ENCODE data around the gene ABCG4. TPM values are rescaled to one million over a fixed set of nuclear protein-coding genes. Genes with fewer than 3 reads are reported as not detected.
"Not testable (repeated sequence)": the region's sequence is repeated elsewhere in the genome, so short reads cannot be mapped to it uniquely, and the experiment has no call there.

Gene ABCG4
- total RNA-seq, 1 experiment from 2014 or later = 1.9 TPM

GRCh38 chr11:119184399-119184798 lies 35.5 kb downstream of the ABCG4 start:
- not testable (repeated sequence) for ATAC-seq

GRCh38 chr11:119185981-119186634 lies 37.3 kb downstream of the ABCG4 start:
- Histone ChIP-seq H3K79me2 (ENCODE audit: insufficient read depth, low read length) (no peaks in the 10 kb centered on the region), H3K4me1 (ENCODE audit: control insufficient read depth in 1 of 2, insufficient read depth in 2 of 2, low read length in 2 of 2) (peaks cover 4 to 11% of the 10 kb centered on the region in 2 experiments; a peak in 3 of 4 replicates), H2AFZ (ENCODE audit: low read depth, low read length, poor library complexity, severe bottlenecking) (no peak overlapping the region), H4K20me1 (ENCODE audit: insufficient read depth) (no peaks in the 10 kb centered on the region), H3K27ac (ENCODE audit: low read depth, low read length) (no peak overlapping the region), H3K9ac (ENCODE audit: low read length) (no peak overlapping the region), H3K36me3 (ENCODE audit: control insufficient read depth in 1 of 2, insufficient read depth in 2 of 2, low read length in 2 of 2) (no peaks in the 10 kb centered on the region), H3K4me3 (replicated peaks in 1 of 2; ENCODE audit: low read depth in 1 of 2, low read length in 2 of 2) (no peak overlapping the region), H3K27me3 (ENCODE audit: insufficient read depth, low read length) (no peaks in the 10 kb centered on the region), H3K9me3 (ENCODE audit: control insufficient read depth in 1 of 2, insufficient read depth in 1 of 2, low read depth in 1 of 2, low read length in 2 of 2) (no peaks in the 10 kb centered on the region), H3K9me2 (ENCODE audit: insufficient read depth) (no peaks in the 10 kb centered on the region), H3K4me2 (ENCODE audit: low read length) (no peak overlapping the region)
- TF ChIP-seq RAD21 (IDR thresholded peaks at IDR 0.05; ENCODE audit: low read depth) (no peak), ZNF274 (IDR thresholded peaks at IDR 0.05; ENCODE audit: low read depth, low read length) (no peak), SRF (IDR thresholded peaks at IDR 0.05; ENCODE audit: low read depth) (no peak), CTCF (IDR thresholded peaks at IDR 0.05 in 2 of 3, conservative IDR thresholded peaks at IDR 0.05 in 1 of 3; ENCODE audit: borderline replicate concordance in 1 of 3, insufficient read depth in 1 of 3, low read depth in 2 of 3, low read length in 2 of 3) (no peak), CBX3 (IDR thresholded peaks at IDR 0.05; ENCODE audit: low read depth) (no peak), EZH2phosphoT487 (IDR thresholded peaks at IDR 0.05; ENCODE audit: borderline replicate concordance) (no peak), FOSL1 (IDR thresholded peaks at IDR 0.05; ENCODE audit: low read depth) (no peak), CEBPB (IDR thresholded peaks at IDR 0.05; ENCODE audit: low read depth) (no peak), YY1 (IDR thresholded peaks at IDR 0.05; ENCODE audit: extremely low read depth, insufficient replicate concordance, low read depth, low read length) (no peak), EGR1 (IDR thresholded peaks at IDR 0.05; ENCODE audit: low read depth) (no peak), ZFX (IDR thresholded peaks at IDR 0.05) (no peak)
- TF ChIP-seq, protein P1, sequence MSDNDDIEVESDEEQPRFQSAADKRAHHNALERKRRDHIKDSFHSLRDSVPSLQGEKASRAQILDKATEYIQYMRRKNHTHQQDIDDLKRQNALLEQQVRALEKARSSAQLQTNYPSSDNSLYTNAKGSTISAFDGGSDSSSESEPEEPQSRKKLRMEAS (IDR thresholded peaks at IDR 0.05) = no peak
- TF ChIP-seq, protein P2, sequence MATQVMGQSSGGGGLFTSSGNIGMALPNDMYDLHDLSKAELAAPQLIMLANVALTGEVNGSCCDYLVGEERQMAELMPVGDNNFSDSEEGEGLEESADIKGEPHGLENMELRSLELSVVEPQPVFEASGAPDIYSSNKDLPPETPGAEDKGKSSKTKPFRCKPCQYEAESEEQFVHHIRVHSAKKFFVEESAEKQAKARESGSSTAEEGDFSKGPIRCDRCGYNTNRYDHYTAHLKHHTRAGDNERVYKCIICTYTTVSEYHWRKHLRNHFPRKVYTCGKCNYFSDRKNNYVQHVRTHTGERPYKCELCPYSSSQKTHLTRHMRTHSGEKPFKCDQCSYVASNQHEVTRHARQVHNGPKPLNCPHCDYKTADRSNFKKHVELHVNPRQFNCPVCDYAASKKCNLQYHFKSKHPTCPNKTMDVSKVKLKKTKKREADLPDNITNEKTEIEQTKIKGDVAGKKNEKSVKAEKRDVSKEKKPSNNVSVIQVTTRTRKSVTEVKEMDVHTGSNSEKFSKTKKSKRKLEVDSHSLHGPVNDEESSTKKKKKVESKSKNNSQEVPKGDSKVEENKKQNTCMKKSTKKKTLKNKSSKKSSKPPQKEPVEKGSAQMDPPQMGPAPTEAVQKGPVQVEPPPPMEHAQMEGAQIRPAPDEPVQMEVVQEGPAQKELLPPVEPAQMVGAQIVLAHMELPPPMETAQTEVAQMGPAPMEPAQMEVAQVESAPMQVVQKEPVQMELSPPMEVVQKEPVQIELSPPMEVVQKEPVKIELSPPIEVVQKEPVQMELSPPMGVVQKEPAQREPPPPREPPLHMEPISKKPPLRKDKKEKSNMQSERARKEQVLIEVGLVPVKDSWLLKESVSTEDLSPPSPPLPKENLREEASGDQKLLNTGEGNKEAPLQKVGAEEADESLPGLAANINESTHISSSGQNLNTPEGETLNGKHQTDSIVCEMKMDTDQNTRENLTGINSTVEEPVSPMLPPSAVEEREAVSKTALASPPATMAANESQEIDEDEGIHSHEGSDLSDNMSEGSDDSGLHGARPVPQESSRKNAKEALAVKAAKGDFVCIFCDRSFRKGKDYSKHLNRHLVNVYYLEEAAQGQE (IDR thresholded peaks at IDR 0.05; ENCODE audit: low read depth) = no peak
- CTCF ChIA-PET = no interaction called here
- DNase-seq (ENCODE audit: low read depth, low spot score) (no peak), ATAC-seq (no peak)
- POLR2A ChIA-PET = interaction anchor here (0.7 kb wide), 1 partner anchor 691 kb away, joined by 3 read pairs; no protein-coding TSS in a partner anchor
- intact Hi-C loops (cut with micrococcal nuclease) = no loop called here
- RAD21 ChIA-PET (ENCODE audit: low non-redundant PET in 1 of 2, low total read pairs in 2 of 2, uncharacterized antibody in 2 of 2, unreplicated experiment in 2 of 2) = no interaction called here
- no TSS peak for BruUV-seq (replicated peaks)

More at GRCh38 chr11:119184399-119184798, 35.5 kb downstream of the ABCG4 start:
- H3K9me2 ChIP-seq (ENCODE audit: insufficient read depth); DNase-seq (ENCODE audit: low read depth, low spot score); H3K36me3 ChIP-seq (ENCODE audit: control insufficient read depth in 1 of 2, insufficient read depth in 2 of 2, low read length in 2 of 2); POLR2A ChIA-PET; H3K4me2 ChIP-seq (ENCODE audit: low read length); H3K79me2 ChIP-seq (ENCODE audit: insufficient read depth, low read length); RAD21 ChIA-PET (ENCODE audit: low non-redundant PET in 1 of 2, low total read pairs in 2 of 2, uncharacterized antibody in 2 of 2, unreplicated experiment in 2 of 2); intact Hi-C loops (cut with micrococcal nuclease); H4K20me1 ChIP-seq (ENCODE audit: insufficient read depth); H3K9me3 ChIP-seq (ENCODE audit: control insufficient read depth in 1 of 2, insufficient read depth in 1 of 2, low read depth in 1 of 2, low read length in 2 of 2); H3K27me3 ChIP-seq (ENCODE audit: insufficient read depth, low read length); H3K9ac ChIP-seq (ENCODE audit: low read length); CTCF ChIA-PET; H2AFZ ChIP-seq (ENCODE audit: low read depth, low read length, poor library complexity, severe bottlenecking); BruUV-seq (replicated peaks); H3K4me3 ChIP-seq (replicated peaks in 1 of 2; ENCODE audit: low read depth in 1 of 2, low read length in 2 of 2); H3K4me1 ChIP-seq (ENCODE audit: control insufficient read depth in 1 of 2, insufficient read depth in 2 of 2, low read length in 2 of 2); H3K27ac ChIP-seq (ENCODE audit: low read depth, low read length): not testable (repeated sequence)
